HG02870 (cell line): ENCODE measurements around the gene SERINC2.
"Not testable (repeated sequence)": the region's sequence is repeated elsewhere in the genome, so short reads cannot be mapped to it uniquely, and the experiment has no call there.

Source experiments
- ATAC-seq: cut with Tn5 transposase; IDR thresholded peaks from one replicate; pipeline ENCODE4 v1.9.1; 2021; ENCODE audit warnings: mild to moderate bottlenecking, moderate library complexity; ENCODE audit not compliant: unreplicated experiment

SERINC2 gene

DNA sequence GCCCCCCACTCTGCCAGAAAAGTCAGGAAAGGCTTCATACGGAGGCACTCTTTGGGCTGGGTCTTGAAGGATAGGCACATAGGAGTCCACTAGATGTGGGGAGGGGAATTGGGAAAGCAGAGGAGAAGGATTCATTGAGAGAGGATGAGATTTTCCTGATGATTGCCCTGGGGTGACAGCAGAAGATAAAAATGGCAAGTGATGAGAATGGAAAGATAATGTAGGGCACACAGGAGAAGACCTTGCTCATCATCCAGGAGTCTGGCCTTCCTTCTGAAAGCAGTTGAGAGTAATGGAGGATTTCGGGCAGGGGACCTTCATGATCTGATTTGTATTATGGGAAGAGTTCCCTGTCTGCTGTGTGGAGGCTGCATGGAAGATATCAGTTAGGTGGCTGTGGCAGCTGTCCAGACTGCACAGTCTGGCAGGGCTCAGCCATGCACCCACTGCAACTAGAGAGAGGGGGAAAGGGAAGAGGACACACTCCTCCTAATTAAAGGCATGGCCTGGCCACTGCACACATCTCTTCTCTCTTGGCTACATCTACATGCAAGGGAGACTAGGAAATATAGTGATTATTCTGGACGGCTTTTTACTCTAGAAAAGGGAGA lies 30.5 kb upstream of the SERINC2 start:
- no peak for ATAC-seq

DNA sequence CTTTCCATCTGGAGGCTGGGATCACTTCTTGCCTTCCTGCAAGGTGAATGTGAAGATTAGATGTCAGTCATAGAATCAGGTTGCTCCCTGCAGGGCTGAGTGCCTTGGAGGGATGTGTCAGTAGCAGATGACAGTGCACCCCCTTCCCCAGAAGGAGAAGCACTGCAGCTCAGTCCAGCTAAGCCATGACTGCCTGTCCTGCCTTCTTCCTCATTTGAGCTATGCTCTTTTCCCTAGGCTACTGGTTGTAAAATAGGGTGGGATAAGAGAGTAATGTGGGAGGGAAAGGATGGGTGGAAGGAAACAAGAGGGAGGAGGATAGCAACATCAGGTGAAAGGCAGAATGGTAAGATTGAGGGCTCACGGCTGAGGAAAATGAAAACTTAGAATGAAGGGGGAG lies 29.0 kb upstream of the SERINC2 start:
- no peak for ATAC-seq

DNA sequence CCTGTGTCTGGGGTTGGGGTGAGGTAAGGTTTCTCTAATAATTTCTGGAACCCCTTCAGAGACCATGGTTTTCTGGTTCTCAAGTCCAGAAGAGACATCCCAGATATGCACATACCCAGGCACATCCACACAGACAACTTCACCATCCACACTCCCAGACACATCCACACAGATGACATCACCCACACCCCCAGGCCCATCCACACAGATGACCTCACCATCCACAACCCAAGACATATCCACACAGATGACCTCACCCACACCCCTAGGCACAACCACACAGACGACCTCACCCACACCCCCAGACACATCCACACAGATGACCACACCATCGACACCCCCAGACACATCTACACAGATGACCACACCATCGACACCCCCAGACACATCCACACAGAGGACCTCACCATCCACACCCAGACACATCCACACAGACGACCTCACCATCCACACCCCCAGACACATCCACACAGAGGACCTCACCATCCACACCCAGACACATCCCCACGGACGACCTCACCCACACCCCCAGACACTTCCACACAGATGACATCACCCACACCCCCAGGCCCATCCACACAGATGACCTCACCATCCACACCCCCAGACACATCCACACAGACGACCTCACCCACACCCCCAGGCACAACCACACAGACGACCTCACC lies 26.3 kb upstream of the SERINC2 start:
- not testable (repeated sequence) for ATAC-seq

DNA sequence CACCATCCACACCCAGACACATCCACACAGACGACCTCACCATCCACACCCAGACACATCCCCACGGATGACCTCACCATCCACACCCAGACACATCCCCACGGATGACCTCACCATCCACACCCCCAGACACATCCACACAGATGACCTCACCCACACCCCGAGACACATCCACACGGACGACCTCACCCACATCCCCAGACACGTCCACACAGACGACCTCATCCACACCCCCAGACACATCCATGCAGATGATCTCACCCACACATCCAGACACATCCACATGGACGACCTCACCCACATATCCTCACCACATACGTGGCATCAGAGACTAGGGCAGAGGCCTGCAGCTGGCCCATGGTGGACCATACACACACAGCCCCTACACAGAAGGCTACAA lies 25.4 kb upstream of the SERINC2 start:
- ATAC-seq, result no peak

DNA sequence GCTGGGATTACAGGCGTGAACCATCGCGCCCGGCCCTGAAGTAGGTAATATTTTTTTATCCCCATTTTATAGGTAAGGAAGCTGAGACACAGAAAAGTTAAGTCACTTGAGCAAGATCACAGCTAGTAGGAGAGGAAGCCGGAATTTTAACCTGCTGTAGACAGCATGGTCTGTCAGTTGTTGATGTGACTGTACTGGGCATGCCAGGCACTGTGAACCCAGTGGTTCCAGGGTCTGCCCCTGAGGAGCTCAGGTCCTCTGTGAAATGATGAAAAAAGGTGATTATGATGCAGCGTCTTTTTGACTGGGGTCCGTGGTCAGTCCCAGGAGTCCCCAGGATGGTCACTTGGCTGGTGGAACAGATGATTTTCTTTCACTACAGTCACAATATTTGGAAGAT lies 23.4 kb upstream of the SERINC2 start:
- ATAC-seq, result no peak

DNA sequence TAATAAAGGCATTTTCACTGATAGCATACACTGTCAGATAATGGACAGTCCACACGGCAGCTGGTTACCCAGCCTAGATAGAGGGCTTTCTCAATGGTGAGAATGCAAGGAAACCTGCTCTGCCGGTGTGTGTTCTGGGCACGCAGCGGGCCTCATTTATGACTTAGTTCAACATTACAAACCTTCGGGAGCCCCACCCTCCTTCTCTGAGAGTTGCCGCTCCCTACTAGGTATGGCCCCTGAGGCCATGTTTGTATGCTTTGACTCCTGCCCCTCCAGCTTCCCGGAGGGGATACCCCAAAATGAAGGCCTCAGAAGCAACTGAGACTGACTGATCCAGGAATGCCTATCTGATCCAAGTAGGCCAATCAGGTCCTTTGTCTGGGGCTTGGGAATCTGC lies 22.9 kb upstream of the SERINC2 start:
- no peak for ATAC-seq

DNA sequence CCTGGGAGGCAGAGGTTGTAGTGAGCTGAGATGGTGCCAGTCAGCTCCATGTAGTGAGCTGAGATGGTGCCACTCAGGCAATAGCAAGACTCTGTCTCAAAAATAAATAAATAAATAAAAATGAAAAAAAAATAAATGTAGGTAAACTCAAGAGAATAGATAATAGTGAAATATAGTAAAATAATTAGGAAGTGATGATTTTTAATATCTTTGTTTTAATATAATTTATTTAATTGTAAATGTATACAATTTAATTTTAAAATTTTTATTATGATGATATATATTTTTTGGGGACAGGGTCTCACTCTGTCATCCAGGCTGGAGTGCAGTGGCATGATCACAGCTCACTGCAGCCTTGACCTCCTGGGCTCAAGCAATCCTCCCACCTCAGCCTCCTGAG lies 19.6 kb upstream of the SERINC2 start:
- no peak for ATAC-seq

DNA sequence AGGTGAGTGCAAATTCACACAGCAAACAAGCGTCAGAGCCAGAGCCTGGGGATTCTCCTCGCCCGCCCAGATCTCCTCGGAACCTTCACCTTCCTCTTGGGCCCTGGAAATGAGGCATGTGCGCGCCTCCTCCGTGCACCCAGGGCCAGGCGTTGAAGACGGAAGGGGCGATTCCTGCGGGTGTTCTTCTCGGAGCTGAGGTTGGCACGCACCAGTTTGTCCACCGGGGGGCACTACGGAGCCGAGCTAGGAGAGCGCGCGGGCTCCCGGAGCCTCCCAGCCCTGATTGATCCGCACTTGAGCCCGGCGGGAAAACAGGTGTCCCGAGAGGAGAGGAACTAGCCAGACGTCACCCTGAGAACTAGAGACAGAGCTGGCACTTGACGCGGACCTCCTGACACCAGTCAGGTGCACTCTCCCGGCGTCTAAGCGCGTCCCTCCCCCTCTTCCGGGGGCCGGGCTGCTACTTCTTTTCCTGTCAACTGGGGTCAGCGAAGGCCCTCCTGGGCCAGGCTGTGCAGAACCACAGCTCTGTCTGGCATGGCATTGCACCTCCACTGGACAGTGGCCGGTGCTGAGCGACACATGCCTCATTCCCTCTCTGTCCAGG lies 18.3 kb upstream of the SERINC2 start:
- ATAC-seq, result no peak

DNA sequence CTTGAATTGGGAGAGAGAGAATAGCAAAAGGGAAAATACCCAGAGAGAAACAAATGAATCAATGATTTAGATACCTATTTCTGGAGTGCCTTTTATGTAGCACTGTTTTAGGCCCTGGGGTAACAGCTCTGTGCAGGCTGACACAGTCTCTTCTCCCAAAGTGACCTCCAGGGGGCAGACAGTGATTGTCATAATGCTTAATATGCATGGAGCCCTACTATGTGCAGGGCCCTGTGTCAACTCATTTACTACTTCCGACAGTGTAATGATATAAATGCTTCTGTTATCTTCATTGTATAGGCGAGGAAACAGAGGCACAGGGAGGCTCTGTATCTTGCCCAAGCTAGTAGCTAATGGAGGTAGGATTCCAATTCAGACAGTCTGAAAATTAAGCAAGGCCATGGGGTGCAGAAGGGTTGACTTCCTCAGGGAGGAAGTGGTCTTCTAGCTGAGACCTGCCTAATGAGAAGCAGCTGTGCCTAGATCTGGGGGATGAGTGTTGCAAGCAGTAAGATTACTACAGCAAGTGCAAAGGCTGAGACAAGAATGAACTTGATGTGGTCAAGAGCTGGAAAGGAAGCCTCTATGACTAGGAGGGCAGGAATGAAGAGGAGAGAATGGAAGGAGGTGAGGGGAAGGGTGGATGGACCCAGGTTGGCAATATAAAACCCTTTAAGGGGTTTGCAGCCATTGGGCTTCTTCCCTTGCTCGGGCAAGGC lies 16.2 kb upstream of the SERINC2 start:
- no peak for ATAC-seq

DNA sequence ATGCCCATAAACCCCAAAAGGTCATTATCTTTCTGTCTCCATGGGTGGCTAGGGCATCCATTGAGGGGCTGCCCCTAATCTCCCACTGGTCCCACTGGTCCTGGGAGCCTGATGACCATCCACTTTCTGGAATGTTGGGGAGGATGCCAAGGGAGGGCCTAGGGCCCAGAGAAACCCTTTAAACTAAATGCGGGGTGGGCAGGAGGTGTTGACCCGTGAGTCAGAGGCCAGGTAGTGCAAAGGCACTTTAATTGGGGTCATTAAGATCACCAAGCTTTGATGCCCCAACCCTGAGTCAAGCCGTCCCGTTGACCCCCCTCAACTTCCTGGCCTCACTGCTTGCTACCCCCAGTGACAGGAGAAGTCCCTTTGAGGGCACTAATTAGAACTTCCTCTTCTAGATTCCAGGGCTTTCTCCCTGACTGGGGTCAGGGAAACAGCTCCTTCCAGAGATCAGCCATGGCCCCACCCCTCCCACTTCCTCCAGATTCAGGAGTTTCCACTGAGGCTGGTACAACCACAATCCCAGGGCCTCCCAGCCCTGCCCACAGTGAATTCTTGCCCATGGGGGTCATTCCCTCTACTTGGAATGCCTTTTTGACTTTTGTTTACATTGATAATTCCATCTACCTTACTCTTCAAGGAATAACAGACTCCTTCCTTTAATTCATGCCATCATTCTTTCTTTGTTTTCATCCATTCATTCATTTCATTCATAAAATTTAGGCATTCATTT lies 15.5 kb upstream of the SERINC2 start:
- ATAC-seq, result no peak

DNA sequence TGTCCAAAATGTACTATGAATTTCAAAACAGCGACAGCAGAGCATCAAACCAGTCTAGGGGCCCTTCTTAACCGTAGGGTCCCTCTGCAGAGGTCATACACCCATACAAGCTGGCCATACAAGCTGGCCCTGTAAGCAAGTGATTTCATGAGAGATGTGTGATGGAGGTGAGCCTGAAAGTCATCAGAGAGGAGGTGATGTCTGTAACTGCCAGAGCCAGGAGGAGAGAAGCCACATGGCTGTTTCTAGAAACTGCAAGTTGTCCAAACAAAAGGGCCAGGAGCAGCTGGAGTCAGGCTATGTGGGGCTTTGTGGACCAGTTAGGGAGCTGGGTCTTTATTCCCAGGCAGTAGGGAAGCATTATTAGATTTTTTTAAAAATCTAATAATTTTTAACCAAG lies 14.8 kb upstream of the SERINC2 start:
- no peak for ATAC-seq

DNA sequence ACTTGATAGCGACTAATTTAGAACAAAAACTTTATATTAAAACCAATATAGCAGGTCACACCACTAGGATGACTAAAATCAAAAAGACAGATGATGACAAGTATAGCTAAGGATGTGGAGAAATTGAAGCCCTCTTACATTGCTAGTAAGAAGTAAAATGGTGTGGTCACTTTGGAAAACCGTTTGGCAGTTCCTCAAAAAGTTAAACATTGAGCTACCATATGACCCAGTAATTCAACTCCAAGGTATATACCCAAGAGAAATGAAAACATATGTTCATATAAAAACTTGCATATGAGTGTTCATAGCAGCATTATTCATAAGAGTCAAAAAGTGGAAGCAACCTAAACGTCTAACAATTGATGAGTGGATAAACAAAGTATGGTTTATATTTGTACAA lies 13.0 kb upstream of the SERINC2 start:
- ATAC-seq, result no peak

DNA sequence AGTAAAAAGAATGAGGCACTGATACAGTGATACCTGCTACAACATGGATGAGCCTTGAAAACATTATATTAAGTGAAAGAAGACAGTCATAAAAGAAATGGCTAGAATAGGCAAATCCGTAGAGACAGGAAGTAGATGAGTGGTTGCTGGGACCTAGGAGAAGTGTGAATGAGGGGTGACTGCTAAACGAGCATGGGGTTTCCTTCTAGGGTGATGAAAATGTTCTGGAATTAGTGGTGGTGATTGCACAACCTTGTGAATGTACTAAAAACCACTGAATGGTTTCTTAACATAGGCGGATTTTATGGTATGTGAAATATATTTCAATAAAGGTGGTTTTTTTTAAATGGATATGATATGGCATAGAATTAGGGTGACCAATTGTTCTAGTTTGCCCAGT lies 12.6 kb upstream of the SERINC2 start:
- ATAC-seq, result no peak

DNA sequence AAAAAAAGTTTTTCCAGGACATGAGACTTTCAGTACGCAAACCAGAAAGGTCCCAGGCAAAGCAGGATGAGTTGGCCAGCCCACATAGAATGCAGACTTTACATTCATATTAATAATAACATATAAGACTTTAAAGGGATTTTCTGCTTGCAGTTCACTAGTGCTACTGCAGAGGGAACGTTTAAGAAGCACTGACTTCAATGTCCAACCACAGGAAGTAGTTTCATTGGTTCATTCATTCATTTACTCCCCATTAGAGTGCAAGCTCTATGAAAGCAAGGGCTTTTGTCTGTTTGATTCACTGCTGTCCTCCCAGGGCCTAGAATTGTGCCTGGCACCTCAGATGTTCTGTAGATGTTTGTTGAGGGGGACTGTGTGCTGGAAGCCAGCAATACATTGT lies 11.8 kb upstream of the SERINC2 start:
- ATAC-seq, result no peak

DNA sequence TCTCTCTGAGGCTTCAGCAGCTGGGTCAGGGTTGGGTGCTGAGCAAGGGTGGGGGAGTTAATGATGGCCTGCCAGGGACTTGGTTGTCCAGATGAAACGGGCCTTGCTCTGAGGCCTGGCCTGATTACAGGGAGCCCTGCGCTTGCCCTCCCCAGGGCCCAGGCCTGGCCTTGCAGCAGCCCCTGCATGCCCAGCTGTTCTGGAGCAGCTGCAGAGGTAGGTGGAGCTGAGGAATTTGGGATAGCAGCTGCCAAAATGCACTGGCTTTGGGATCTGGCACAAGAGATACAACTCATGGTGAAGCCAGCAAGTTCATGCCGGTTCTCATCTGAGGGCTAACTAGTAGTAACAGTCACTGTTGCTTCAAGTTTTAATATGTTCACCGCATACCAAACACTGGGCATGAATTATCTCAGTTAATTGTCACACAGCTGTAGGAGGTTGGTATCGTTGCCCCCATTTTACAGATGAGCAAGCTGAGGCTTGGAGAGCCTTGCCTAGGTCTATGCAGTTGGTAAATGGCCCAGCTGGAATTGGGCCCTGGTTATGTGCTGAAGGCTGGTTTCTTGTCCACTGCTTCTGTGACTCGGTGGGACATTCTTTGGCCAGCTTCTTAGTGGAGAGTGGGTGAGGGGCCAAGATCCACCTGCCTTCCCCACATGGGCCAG lies 7.3 kb upstream of the SERINC2 start:
- ATAC-seq, result no peak

DNA sequence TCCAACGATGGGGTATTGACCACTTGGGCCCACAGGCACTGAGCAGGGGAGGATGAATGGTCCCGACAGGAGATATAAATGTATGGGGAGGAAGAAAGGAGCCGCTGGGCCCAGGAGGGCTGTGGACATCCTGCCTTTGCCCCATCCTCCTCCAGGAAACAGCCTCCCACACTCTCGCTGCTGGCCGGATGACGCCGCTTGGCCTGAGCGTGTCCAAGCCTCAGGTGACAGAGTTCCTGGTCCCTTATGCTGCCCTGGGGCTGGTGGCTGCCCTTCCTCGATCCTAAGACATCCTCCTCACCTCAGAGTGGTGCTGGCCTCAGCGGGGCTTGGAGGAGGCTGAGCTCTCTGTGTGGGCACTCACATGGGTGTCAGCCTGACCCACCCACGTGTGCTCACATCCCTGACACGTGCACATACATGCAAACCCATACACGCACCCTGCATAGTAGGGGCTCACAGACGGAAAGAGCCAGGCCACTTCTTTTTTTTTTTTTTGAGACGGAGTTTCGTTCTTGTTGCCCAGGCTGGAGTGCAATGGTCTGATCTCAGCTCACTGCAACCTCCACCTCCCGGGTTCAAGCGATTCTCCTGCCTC lies 5.9 kb upstream of the SERINC2 start:
- ATAC-seq, result no peak

DNA sequence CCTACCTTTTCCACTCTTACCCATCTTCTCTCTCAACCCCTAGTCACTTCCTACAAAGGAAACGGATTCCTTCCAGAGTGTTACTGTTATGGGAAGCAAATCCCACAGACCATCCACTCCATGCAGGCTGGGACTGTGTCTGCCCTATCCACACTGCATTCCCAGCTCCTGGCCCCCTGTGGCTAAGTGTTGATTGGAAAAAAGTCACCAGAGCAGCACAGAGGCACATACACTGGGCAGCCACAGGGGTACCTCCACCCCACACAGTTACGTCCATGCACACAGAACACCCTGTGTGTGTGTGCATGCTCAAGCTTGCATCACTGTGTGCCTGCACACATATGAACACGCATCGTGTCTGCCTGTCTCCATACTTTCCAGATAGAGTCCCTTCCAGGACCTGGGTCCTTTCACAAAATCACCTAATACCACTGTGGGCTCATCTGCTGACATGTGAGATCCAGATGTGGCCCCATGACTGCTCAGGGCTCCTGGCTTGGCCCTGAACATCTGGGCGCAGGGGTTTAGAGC lies 4.2 kb upstream of the SERINC2 start:
- ATAC-seq, result no peak

DNA sequence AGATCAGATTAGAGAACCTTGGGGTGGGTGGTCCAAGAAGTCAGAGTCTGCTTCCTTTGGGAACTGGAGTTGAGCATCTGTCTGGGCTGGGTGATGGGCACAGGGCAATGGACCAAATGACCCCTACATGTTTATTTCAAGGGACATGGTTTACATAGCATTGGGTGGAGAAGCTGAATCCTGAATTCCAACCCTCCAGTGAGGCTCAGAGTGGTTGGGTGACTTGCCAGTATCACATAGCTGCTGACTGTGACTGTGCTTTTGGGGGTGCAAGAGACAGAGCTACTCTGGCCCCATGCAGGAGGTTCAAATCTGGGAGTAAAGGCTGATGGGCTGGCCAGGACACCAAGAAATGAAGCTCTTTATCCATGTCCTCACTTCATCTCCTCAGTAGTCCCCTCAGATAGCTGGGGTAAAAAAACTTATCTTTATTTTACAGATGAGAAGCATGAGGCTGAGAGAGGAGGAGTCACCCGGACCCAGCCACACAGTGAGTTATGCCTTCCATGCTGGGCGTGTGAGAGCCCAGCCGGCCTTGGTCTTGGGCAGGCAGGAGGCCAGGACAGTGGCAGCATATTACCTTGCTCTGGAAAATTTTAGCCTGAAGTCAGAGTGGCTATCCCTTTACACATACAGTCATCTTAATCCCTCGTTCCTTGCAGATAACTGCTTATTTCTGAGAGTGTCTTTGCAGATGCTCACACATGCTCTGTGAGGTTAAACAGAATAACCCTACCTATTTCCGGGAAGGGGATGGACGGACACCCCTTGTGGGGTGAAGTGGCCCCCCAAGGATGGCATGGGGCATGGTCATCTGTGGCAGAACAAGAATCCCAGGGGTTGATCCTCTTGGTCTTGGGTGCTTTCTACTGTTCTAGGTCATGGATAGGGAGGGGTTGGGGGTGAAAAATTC lies 2.8 kb upstream of the SERINC2 start:
- ATAC-seq, result no peak

DNA sequence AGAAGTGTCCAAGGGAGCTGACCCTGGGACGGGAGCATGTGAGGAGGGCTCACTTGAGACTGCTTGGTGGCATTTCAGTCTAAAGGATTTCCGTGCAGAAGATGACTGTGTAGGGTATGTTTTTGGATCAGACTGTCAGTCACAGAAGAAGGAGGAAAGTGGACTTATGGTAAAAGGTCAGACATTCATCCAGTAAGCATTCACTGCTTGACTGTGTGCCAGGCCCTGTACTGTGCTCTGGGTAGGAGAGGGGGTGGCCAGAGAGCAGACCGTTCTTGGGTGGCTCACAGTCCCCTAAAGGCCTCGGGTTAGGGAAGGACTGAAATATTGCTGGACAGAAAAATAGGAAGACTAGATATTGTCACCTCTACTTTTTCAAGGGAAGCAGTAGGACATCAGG lies 2.1 kb upstream of the SERINC2 start:
- ATAC-seq, result no peak
